Parathyroid adenoma (tissue), 2 donors: ENCODE measurements around the gene MFAP3.

Experiments
- H2AFZ ChIP-seq: fragments of 300-600 bp; sonication (generic); one replicate; pipeline ENCODE4 v1.7.0; 2017; ENCODE audit warnings: antibody characterized with exemption, mild to moderate bottlenecking
- H3K27ac ChIP-seq: fragments of 300-600 bp; sonication (generic); one replicate; pipeline ENCODE4 v1.7.0; 2017
- H3K27me3 ChIP-seq: fragments of 300-600 bp; sonication (generic); one replicate; pipeline ENCODE4 v1.7.0; 2017; ENCODE audit warnings: low read length; ENCODE audit not compliant: control insufficient read depth, insufficient read depth
- H3K36me3 ChIP-seq: fragments of 300-600 bp; sonication (generic); one replicate; pipeline ENCODE4 v1.7.0; 2017; ENCODE audit warnings: low read length; ENCODE audit not compliant: control insufficient read depth, insufficient read depth
- H3K4me1 ChIP-seq: fragments of 300-600 bp; sonication (generic); one replicate; pipeline ENCODE4 v1.7.0; 2017; ENCODE audit warnings: control low read depth
- H3K4me2 ChIP-seq: fragments of 300-600 bp; sonication (generic); one replicate; pipeline ENCODE4 v1.7.0; 2017; ENCODE audit warnings: low read length
- H3K4me3 ChIP-seq: fragments of 300-600 bp; sonication (generic); one replicate; pipeline ENCODE4 v1.7.0; 2017; ENCODE audit warnings: low read depth, low read length
- H3K79me2 ChIP-seq: fragments of 300-600 bp; sonication (generic); one replicate; pipeline ENCODE4 v1.7.0; 2017; ENCODE audit warnings: control low read depth
- H3K9ac ChIP-seq: fragments of 300-600 bp; sonication (generic); one replicate; pipeline ENCODE4 v1.7.0; 2017; ENCODE audit warnings: mild to moderate bottlenecking
- H3K9me3 ChIP-seq: fragments of 300-600 bp; sonication (generic); one replicate; pipeline ENCODE4 v1.7.0; 2017; ENCODE audit warnings: low read length; ENCODE audit not compliant: control insufficient read depth
- TF ChIP-seq, protein P1 (sequence below): fragments of 300-600 bp; sonication (generic); IDR thresholded peaks from one replicate; pipeline ENCODE4 v1.7.0; 2017; ENCODE audit warnings: antibody characterized with exemption, mild to moderate bottlenecking
- donor health status: primary hyperparathyroidism.

MFAP3 gene

DNA sequence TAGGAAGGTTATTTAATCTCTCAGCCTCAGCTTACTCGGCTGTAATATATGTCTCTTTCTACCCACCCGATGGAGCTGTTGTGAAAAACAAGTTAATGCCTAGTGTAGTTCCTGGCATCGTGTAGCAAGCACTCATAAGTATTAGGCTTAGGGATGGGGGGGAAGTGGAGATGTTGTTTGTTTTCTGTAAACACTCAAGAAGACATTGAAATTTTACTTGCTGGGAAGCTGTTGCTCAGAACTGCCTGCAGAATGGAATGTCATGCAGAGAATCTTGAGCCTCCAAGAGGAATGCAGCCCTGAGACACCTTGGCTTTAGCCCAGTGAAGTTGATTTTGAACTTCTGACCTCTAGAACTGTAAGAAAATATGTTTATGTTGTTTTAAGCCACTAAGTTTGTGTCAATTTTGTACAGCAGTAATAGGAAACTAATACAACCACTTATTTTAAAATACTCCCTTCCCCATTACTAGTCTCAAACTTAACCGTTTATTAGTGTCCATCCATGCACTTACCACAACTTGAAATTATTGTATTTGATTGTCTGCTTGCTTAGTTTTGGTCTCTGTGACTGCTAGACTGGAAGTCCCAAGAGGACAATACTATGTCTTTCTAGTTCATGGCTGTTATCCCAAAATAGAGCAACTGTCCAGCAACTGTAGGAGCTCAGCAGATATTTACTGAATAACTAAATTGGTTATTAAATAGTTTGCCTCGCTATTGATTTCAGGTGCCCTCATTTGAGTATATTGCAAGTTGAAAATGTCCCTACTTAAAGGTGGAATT lies 53.8 kb downstream of the MFAP3 start:
- Histone ChIP-seq H3K4me1 (no peaks in the 10 kb centered on the region), H3K9ac (no peak overlapping the region), H3K27ac (no peak overlapping the region), H3K9me3 (no peaks in the 10 kb centered on the region), H2AFZ (no peak overlapping the region), H3K79me2 (no peaks in the 10 kb centered on the region), H3K4me3 (no peak overlapping the region), H3K36me3 (no peaks in the 10 kb centered on the region), H3K27me3 (no peaks in the 10 kb centered on the region), H3K4me2 (no peak overlapping the region)
- TF ChIP-seq, protein P1, sequence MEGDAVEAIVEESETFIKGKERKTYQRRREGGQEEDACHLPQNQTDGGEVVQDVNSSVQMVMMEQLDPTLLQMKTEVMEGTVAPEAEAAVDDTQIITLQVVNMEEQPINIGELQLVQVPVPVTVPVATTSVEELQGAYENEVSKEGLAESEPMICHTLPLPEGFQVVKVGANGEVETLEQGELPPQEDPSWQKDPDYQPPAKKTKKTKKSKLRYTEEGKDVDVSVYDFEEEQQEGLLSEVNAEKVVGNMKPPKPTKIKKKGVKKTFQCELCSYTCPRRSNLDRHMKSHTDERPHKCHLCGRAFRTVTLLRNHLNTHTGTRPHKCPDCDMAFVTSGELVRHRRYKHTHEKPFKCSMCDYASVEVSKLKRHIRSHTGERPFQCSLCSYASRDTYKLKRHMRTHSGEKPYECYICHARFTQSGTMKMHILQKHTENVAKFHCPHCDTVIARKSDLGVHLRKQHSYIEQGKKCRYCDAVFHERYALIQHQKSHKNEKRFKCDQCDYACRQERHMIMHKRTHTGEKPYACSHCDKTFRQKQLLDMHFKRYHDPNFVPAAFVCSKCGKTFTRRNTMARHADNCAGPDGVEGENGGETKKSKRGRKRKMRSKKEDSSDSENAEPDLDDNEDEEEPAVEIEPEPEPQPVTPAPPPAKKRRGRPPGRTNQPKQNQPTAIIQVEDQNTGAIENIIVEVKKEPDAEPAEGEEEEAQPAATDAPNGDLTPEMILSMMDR = no peak

DNA sequence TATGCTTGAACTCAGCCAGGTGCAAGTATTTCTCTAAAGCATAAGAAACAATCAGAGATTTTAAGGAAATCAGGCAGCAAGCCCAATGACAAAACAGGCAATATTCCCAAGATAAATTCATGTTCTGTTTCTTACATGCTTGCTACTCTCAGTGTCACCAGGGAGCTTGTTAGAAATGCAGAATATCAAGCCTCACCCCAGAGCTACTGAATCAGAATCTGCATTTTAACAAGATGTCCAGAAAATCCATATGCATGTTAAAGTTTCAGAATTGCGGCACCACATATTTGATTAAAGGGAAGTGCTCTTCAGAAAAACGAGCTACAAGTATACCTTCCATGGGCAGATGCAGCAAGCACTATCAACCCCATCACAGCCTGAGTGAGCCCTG lies 54.4 kb downstream of the MFAP3 start:
- Histone ChIP-seq H3K36me3 (no peaks in the 10 kb centered on the region), H3K4me2 (no peak overlapping the region), H2AFZ (no peak overlapping the region), H3K9me3 (no peaks in the 10 kb centered on the region), H3K9ac (no peak overlapping the region), H3K4me3 (no peak overlapping the region), H3K27me3 (no peaks in the 10 kb centered on the region), H3K4me1 (no peaks in the 10 kb centered on the region), H3K27ac (no peak overlapping the region), H3K79me2 (no peaks in the 10 kb centered on the region)
- TF ChIP-seq, protein P1 = no peak

DNA sequence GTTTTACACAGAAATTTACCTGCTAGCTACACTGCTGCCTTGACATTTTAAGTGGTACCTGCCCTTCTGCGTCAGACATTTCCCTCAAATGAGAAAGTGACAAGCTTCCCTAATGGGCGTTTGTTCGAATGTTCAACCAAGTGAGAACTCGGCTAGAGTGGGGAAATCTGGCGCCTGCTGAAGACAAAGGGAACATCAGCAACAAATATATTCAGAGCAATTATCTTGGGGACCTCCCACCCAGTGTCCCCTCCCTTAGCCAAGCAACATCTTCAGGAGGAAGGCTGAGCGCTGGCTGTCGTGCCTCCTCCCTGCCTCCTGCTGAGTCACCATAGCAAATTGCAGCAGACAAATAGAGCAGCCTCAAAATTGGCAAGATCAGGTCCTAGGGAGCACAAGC lies 57.1 kb downstream of the MFAP3 start:
- no peak overlapping the region for H3K4me2 ChIP-seq
- no peak overlapping the region for H3K27ac ChIP-seq
- H3K79me2 ChIP-seq = no peaks in the 10 kb centered on the region
- no peaks in the 10 kb centered on the region for H3K27me3 ChIP-seq
- no peak overlapping the region for H3K4me3 ChIP-seq
- TF ChIP-seq, protein P1 = no peak
- H3K4me1 ChIP-seq = no peaks in the 10 kb centered on the region
- H3K9me3 ChIP-seq = no peaks in the 10 kb centered on the region
- H3K36me3 ChIP-seq = no peaks in the 10 kb centered on the region
- H3K9ac ChIP-seq = no peak overlapping the region
- H2AFZ ChIP-seq = no peak overlapping the region

DNA sequence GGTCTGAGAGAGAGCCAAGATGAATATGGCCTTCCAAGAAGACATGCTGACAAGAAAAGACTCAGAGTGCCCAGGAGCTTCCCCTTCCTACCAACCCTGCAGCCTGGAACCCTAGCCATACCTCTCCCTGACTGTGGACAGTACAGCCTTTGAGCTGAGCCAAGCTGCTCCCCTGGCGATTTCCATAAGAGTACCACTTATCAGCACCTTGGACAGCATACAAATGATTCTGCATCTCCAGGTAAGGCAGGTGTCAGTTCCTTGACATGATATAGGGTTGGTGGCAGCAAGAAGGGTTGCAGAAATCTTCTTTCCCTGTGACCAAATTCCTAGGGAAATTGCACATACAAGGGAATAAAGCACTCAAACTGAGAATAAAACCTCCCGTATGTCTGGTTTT lies 58.3 kb downstream of the MFAP3 start:
- Histone ChIP-seq H3K4me3 (no peak overlapping the region), H3K4me1 (no peaks in the 10 kb centered on the region), H3K36me3 (no peaks in the 10 kb centered on the region), H2AFZ (no peak overlapping the region), H3K9ac (no peak overlapping the region), H3K27ac (no peak overlapping the region), H3K79me2 (no peaks in the 10 kb centered on the region), H3K9me3 (no peaks in the 10 kb centered on the region), H3K4me2 (no peak overlapping the region), H3K27me3 (no peaks in the 10 kb centered on the region)
- TF ChIP-seq, protein P1 = no peak

DNA sequence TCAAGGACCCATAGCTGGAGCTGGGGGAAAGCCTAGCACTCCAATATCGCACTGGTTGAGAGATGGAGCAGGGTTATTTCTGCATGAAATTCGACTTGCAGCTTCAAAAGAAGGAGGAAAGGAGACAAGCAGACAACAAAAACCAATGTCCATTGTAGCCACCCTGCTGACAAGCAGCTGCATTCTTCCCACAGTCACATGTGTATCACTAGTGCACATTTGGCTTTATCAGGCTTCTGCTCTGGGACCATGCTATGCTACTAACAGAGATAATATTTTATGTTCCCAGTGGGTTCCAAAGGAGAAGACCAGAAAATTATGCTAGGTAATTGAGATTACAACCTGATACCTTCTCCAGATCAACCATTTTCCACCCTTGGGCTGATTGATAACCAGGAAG lies 59.7 kb downstream of the MFAP3 start:
- H3K4me1 ChIP-seq = no peaks in the 10 kb centered on the region
- no peaks in the 10 kb centered on the region for H3K9me3 ChIP-seq
- no peaks in the 10 kb centered on the region for H3K36me3 ChIP-seq
- H3K27me3 ChIP-seq = no peaks in the 10 kb centered on the region
- no peak overlapping the region for H3K27ac ChIP-seq
- TF ChIP-seq, protein P1 = no peak
- no peak overlapping the region for H2AFZ ChIP-seq
- no peak overlapping the region for H3K4me3 ChIP-seq
- no peak overlapping the region for H3K4me2 ChIP-seq
- no peaks in the 10 kb centered on the region for H3K79me2 ChIP-seq
- H3K9ac ChIP-seq = no peak overlapping the region
